ENCODE results near the gene NCR2.

The NCR2 gene

GRCh38 chr6:41331401-41332150 lies 3.8 kb upstream of the NCR2 start:
- no peak for DNase-seq

GRCh38 chr6:41332241-41332640 lies 3.2 kb upstream of the NCR2 start:
- DNase-seq = no peak

GRCh38 chr6:41332842-41333736 lies 2.3 kb upstream of the NCR2 start:
- no peak for DNase-seq

- DNase-seq = no peak
Measured at GRCh38 chr6:41334482-41335040, 847 bp upstream of the NCR2 start.

- DNase-seq = no peak
Measured at GRCh38 chr6:41335943-41336342, 535 bp downstream of the NCR2 start.

GRCh38 chr6:41336824-41337223 lies 1.4 kb downstream of the NCR2 start:
- DNase-seq = no peak

- DNase-seq = no peak
Measured at GRCh38 chr6:41337709-41338108, 2.3 kb downstream of the NCR2 start.

GRCh38 chr6:41338659-41339058 lies 3.3 kb downstream of the NCR2 start:
- no peak for DNase-seq

GRCh38 chr6:41341580-41341979 lies 6.2 kb downstream of the NCR2 start:
- DNase-seq = peak; percentile 43

GRCh38 chr6:41342241-41342640 lies 6.8 kb downstream of the NCR2 start:
- no peak for DNase-seq

GRCh38 chr6:41343641-41344187 lies 8.3 kb downstream of the NCR2 start:
- DNase-seq = peak; percentile 41

GRCh38 chr6:41344876-41345275 lies 9.5 kb downstream of the NCR2 start:
- peak; percentile 54 for DNase-seq

GRCh38 chr6:41345901-41346300 lies 10.5 kb downstream of the NCR2 start:
- DNase-seq = peak; percentile 43

GRCh38 chr6:41346441-41346840 lies 11.0 kb downstream of the NCR2 start:
- no peak for DNase-seq

GRCh38 chr6:41347378-41348050 lies 12.1 kb downstream of the NCR2 start:
- no peak for DNase-seq

GRCh38 chr6:41348934-41349333 lies 13.5 kb downstream of the NCR2 start:
- DNase-seq = no peak

GRCh38 chr6:41352396-41352795 lies 17.0 kb downstream of the NCR2 start:
- DNase-seq = peak; percentile 30

- DNase-seq = peak; percentile 29
Measured at GRCh38 chr6:41352907-41353306, 17.5 kb downstream of the NCR2 start.

- DNase-seq = no peak
Measured at GRCh38 chr6:41353333-41353732, 17.9 kb downstream of the NCR2 start.

- no peak for DNase-seq
Measured at GRCh38 chr6:41355952-41356351, 20.5 kb downstream of the NCR2 start.

- no peak for DNase-seq
Measured at GRCh38 chr6:41356825-41357224, 21.4 kb downstream of the NCR2 start.

- DNase-seq = no peak
Measured at GRCh38 chr6:41358503-41358902, 23.1 kb downstream of the NCR2 start.
